Endodermal cell (in vitro differentiated cells): ENCODE measurements around the gene KIF21B. TPM values are rescaled to one million over a fixed set of nuclear protein-coding genes. Genes with fewer than 3 reads are reported as not detected.
"Not testable (repeated sequence)": the region's sequence is repeated elsewhere in the genome, so short reads cannot be mapped to it uniquely, and the experiment has no call there.

Experiments used
- DNase-seq: peaks from one replicate; pipeline ENCODE4 v3.0.0-alpha.2; 2017
- H3K27ac ChIP-seq: 2 replicates; pipeline ENCODE4 v1.5.1; 2013; ENCODE audit warnings: mild to moderate bottlenecking, low read depth, low read length, moderate library complexity
- H3K27me3 ChIP-seq: 2 replicates; pipeline ENCODE4 v1.6.1; 2013; ENCODE audit warnings: mild to moderate bottlenecking, low read length, moderate library complexity; ENCODE audit not compliant: insufficient read depth, control insufficient read depth, poor library complexity, severe bottlenecking
- H3K36me3 ChIP-seq: 2 replicates; pipeline ENCODE4 v1.7.0; 2013; ENCODE audit warnings: mild to moderate bottlenecking, low read length, moderate library complexity; ENCODE audit not compliant: control insufficient read depth, insufficient read depth
- H3K4me1 ChIP-seq: one replicate; pipeline ENCODE4 v1.7.0; 2013; ENCODE audit warnings: low read length; ENCODE audit not compliant: control insufficient read depth, insufficient read depth
- H3K4me3 ChIP-seq: 2 replicates; pipeline ENCODE4 v1.5.1; 2013; ENCODE audit warnings: mild to moderate bottlenecking, low read length, moderate library complexity
- H3K9ac ChIP-seq: 2 replicates; pipeline ENCODE4 v1.6.1; 2013; ENCODE audit warnings: mild to moderate bottlenecking, low read length, moderate library complexity; ENCODE audit not compliant: poor library complexity, severe bottlenecking; ENCODE audit errors: extremely low read depth
- H3K9me3 ChIP-seq: 2 replicates; pipeline ENCODE4 v1.6.1; 2013; ENCODE audit warnings: mild to moderate bottlenecking, low read length, moderate library complexity; ENCODE audit not compliant: control insufficient read depth
- H3K27ac Mint-ChIP-seq: 2 replicates; pipeline ENCODE4 v1.8.0; 2020; ENCODE audit warnings: mixed read lengths
- H3K27me3 Mint-ChIP-seq: 2 replicates; pipeline ENCODE4 v1.8.0; 2021; ENCODE audit warnings: mild to moderate bottlenecking, mixed read lengths; ENCODE audit not compliant: insufficient read depth
- H3K36me3 Mint-ChIP-seq: 2 replicates; pipeline ENCODE4 v1.8.0; 2020; ENCODE audit warnings: low read depth, mixed read lengths
- H3K4me1 Mint-ChIP-seq: 2 replicates; pipeline ENCODE4 v1.8.0; 2020; ENCODE audit warnings: mixed read lengths
- H3K4me3 Mint-ChIP-seq: 2 replicates; pipeline ENCODE4 v1.8.0; 2020; ENCODE audit warnings: mild to moderate bottlenecking, moderate library complexity, mixed read lengths
- H3K9me3 Mint-ChIP-seq: 2 replicates; pipeline ENCODE4 v1.8.0; 2020; ENCODE audit warnings: mild to moderate bottlenecking, mixed read lengths
- WGBS, 2 experiments: methylation state at CpG; one replicate each; pipeline versions ENCODE4 v1.1.5 to v1.1.7; 2013; ENCODE audit warnings: missing lambda C conversion rate in 2 of 2, mixed read lengths in 1 of 2; ENCODE audit not compliant: insufficient coverage in 1 of 2, insufficient read length in 1 of 2; 5-methylcytosine and 5-hydroxymethylcytosine counted together
- total RNA-seq, 2 donors: library from RNA; stranded (reverse); fragmentation: NEBNext Ultra II Directional in 1 of 2; extraction: Animal tissue kit (Norgen Biotek cat#: 25700) in 1 of 2; gene quantifications; 2 replicates in 1 of 2; 3 replicates in 1 of 2; pipeline ENCODE4 v1.2.1, GENCODE V29; 2021
- TF ChIP-seq, protein P1 (sequence below): fragments of 200-600 bp; sonication (generic); conservative IDR thresholded peaks from 2 replicates; pipeline ENCODE4 v1.5.0; 2021; ENCODE audit warnings: antibody characterized with exemption, mild to moderate bottlenecking

Gene KIF21B
- total RNA-seq, 2 donors from 2014 or later = 8.8 to 14.7 TPM

DNA sequence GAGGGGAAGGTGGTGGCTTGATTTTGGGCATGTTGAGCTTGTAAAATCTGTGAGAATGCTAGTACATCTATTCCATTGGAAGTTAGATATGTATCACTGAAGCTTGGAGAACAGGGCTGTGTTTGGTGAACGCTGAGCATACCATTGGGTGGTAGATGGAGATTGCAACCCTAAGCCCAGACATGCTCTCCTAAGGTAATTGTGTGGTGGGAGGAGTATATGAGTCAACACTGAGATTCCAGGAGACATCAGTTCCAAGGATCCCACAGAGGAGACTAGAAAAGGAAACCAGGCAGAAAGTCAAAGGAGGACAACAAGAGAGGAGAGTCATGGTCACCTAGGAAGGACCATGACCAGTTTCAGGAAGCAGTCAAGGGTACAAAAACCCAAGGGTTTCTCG, 60.4 kb downstream of the KIF21B start:
- no peaks in the 10 kb centered on the region for H3K27me3 ChIP-seq
- H3K4me1 ChIP-seq = no peaks in the 10 kb centered on the region
- no peak overlapping the region for H3K27ac ChIP-seq
- H3K4me3 ChIP-seq = no peak overlapping the region
- Mint-ChIP-seq H3K27ac (no peak overlapping the region), H3K9me3 (no peaks in the 10 kb centered on the region), H3K36me3 (no peaks in the 10 kb centered on the region), H3K4me3 (no peak overlapping the region), H3K27me3 (no peaks in the 10 kb centered on the region), H3K4me1 (peaks cover 6% of the 10 kb centered on the region)
- DNase-seq = peak; percentile 12
- TF ChIP-seq, protein P1, sequence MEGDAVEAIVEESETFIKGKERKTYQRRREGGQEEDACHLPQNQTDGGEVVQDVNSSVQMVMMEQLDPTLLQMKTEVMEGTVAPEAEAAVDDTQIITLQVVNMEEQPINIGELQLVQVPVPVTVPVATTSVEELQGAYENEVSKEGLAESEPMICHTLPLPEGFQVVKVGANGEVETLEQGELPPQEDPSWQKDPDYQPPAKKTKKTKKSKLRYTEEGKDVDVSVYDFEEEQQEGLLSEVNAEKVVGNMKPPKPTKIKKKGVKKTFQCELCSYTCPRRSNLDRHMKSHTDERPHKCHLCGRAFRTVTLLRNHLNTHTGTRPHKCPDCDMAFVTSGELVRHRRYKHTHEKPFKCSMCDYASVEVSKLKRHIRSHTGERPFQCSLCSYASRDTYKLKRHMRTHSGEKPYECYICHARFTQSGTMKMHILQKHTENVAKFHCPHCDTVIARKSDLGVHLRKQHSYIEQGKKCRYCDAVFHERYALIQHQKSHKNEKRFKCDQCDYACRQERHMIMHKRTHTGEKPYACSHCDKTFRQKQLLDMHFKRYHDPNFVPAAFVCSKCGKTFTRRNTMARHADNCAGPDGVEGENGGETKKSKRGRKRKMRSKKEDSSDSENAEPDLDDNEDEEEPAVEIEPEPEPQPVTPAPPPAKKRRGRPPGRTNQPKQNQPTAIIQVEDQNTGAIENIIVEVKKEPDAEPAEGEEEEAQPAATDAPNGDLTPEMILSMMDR = no peak
- WGBS, 2 experiments = 86 to 98% methylated on average over 1 to 2 of the region's 2 CpGs
- H3K9ac ChIP-seq = no peak overlapping the region
- H3K36me3 ChIP-seq = no peaks in the 10 kb centered on the region
- H3K9me3 ChIP-seq = no peaks in the 10 kb centered on the region

DNA sequence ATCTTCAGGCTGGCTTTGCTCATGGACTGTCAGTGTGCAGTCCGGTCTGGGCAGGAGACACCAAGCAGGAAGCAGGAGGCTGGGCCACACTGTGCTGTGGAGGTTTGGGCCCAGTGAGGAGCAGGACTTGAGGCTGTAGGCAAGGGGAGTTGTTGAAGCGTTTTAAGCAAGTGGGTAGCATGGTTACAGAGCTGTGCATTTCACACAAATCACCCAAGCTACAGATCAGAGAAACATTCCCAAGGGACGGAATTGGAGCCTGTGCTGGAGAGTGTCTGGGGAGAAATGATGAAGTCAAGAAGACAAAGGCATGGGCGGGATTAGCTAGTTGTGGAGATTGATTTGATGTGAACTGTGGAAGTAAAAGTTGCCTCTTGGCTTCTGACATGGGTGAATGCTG, 60.9 kb downstream of the KIF21B start:
- TF ChIP-seq, protein P1 = no peak
- H3K27ac ChIP-seq = no peak overlapping the region
- H3K4me3 ChIP-seq = no peak overlapping the region
- H3K9me3 ChIP-seq = no peaks in the 10 kb centered on the region
- no peaks in the 10 kb centered on the region for H3K36me3 ChIP-seq
- H3K4me1 ChIP-seq = no peaks in the 10 kb centered on the region
- no peak overlapping the region for H3K9ac ChIP-seq
- Mint-ChIP-seq H3K9me3 (no peaks in the 10 kb centered on the region), H3K27ac (no peak overlapping the region), H3K4me3 (no peak overlapping the region), H3K4me1 (peaks cover 6% of the 10 kb centered on the region), H3K36me3 (no peaks in the 10 kb centered on the region), H3K27me3 (no peaks in the 10 kb centered on the region)
- 88 to 92% methylated on average over 2 to 3 of the region's 4 CpGs for WGBS, 2 experiments
- DNase-seq = peak; percentile 22
- H3K27me3 ChIP-seq = no peaks in the 10 kb centered on the region

DNA sequence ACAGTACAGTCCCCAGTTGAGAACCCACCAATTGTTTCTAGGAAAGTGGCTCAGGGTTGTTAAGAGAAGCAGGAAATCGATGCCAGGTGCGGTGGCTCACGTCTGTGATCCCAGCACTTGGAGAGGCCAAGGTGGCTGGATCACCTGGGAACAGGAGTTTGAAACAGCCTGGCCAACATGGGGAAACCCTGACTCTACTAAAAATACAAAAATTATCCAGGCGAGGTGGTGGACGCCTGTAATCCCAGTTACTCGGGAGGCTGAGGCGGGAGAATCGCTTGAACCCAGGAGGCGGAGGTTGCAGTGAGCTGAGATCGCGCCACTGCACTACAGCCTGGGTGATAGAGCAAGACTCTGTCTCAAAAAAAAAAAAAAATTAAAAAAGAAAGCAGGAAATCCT, 61.4 kb downstream of the KIF21B start:
- not testable (repeated sequence) for H3K27me3 ChIP-seq, H3K27ac Mint-ChIP-seq, H3K9me3 ChIP-seq, H3K27ac ChIP-seq, H3K9ac ChIP-seq, H3K36me3 Mint-ChIP-seq, H3K27me3 Mint-ChIP-seq, H3K9me3 Mint-ChIP-seq, H3K36me3 ChIP-seq, H3K4me3 Mint-ChIP-seq, H3K4me3 ChIP-seq, H3K4me1 ChIP-seq, H3K4me1 Mint-ChIP-seq
- DNase-seq = peak; percentile 22
- 89 to 92% methylated on average over 11 of the region's 11 CpGs for WGBS, 2 experiments

- Histone ChIP-seq H3K27me3 (no peaks in the 10 kb centered on the region), H3K9me3 (no peaks in the 10 kb centered on the region), H3K4me3 (no peak overlapping the region), H3K9ac (no peak overlapping the region), H3K27ac (no peak overlapping the region), H3K36me3 (no peaks in the 10 kb centered on the region), H3K4me1 (no peaks in the 10 kb centered on the region)
- no peak for DNase-seq
- TF ChIP-seq, protein P1 = no peak
- H3K4me1 Mint-ChIP-seq = peaks cover 6% of the 10 kb centered on the region
- no peaks in the 10 kb centered on the region for H3K27me3 Mint-ChIP-seq
- no peaks in the 10 kb centered on the region for H3K9me3 Mint-ChIP-seq
- 90 to 100% methylated on average over 1 to 4 of the region's 4 CpGs for WGBS, 2 experiments
- no peaks in the 10 kb centered on the region for H3K36me3 Mint-ChIP-seq
- no peak overlapping the region for H3K27ac Mint-ChIP-seq
- no peak overlapping the region for H3K4me3 Mint-ChIP-seq
Observed at GRCh38 chr1:200960948-200961340, 62.6 kb downstream of the KIF21B start.
